Eye (tissue), 1 donor: ENCODE measurements around the gene TMEM131L.
"Not testable (repeated sequence)": the region's sequence is repeated elsewhere in the genome, so short reads cannot be mapped to it uniquely, and the experiment has no call there.

Experiments used
- DNase-seq: peaks from one replicate; pipeline ENCODE4 v3.0.0-alpha.2; 2015

Gene TMEM131L

GRCh38 chr4:153553155-153553818 lies 87.1 kb downstream of the TMEM131L start:
- DNase-seq: no peak

GRCh38 chr4:153553819-153554170 lies 87.6 kb downstream of the TMEM131L start:
- DNase-seq: no peak

- DNase-seq: peak; percentile 77
These were observed 89.7 kb downstream of the TMEM131L start for GRCh38 chr4:153555730-153556434.

GRCh38 chr4:153556435-153556815 lies 90.3 kb downstream of the TMEM131L start:
- no peak for DNase-seq

GRCh38 chr4:153560908-153561307 lies 94.7 kb downstream of the TMEM131L start:
- DNase-seq: no peak

GRCh38 chr4:153564630-153565525 lies 98.7 kb downstream of the TMEM131L start:
- DNase-seq: peak; percentile 94

GRCh38 chr4:153566631-153567150 lies 100.5 kb downstream of the TMEM131L start:
- DNase-seq: no peak

- DNase-seq: not testable (repeated sequence)
These were observed 101.5 kb downstream of the TMEM131L start for GRCh38 chr4:153567660-153568059.

GRCh38 chr4:153570228-153570973 lies 104.2 kb downstream of the TMEM131L start:
- no peak for DNase-seq

GRCh38 chr4:153571006-153571545 lies 104.9 kb downstream of the TMEM131L start:
- DNase-seq: no peak

GRCh38 chr4:153572609-153573008 lies 106.4 kb downstream of the TMEM131L start:
- DNase-seq: no peak

GRCh38 chr4:153573221-153573620 lies 107.1 kb downstream of the TMEM131L start:
- DNase-seq: no peak

GRCh38 chr4:153573881-153574802 lies 108.0 kb downstream of the TMEM131L start:
- peak; percentile 73 for DNase-seq

- no peak for DNase-seq
These were observed 110.2 kb downstream of the TMEM131L start for GRCh38 chr4:153576443-153576774.

GRCh38 chr4:153577053-153577452 lies 110.9 kb downstream of the TMEM131L start:
- no peak for DNase-seq

GRCh38 chr4:153579410-153579809 lies 113.2 kb downstream of the TMEM131L start:
- DNase-seq: no peak

GRCh38 chr4:153579872-153580271 lies 113.7 kb downstream of the TMEM131L start:
- DNase-seq: no peak

- no peak for DNase-seq
These were observed 117.0 kb downstream of the TMEM131L start for GRCh38 chr4:153582954-153583702.

- DNase-seq: no peak
These were observed 118.9 kb downstream of the TMEM131L start for GRCh38 chr4:153585026-153585425.
